Gastroesophageal sphincter (tissue), 4 donors: Measurements from ENCODE around the gene SPSB1. TPM values are rescaled to one million over a fixed set of nuclear protein-coding genes. Genes with fewer than 3 reads are reported as not detected.

ENCODE experiments used
- ATAC-seq: fragments of 150-250 bp; one replicate; pipeline ENCODE4 v1.9.1; 2016; ENCODE audit warnings: mild to moderate bottlenecking, moderate library complexity
- H3K27ac ChIP-seq, 4 donors: fragments of 200-600 bp; sonication (generic) in 3 of 4; 1 replicate in 3 of 4; 2 replicates in 1 of 4; pipeline ENCODE4 v1.5.1; 2016 to 2019
- H3K27me3 ChIP-seq: fragments of 200-600 bp; sonication (generic); one replicate; pipeline ENCODE4 v1.5.1; 2019
- H3K36me3 ChIP-seq, 2 donors: fragments of 200-600 bp; sonication (generic); one replicate each; pipeline ENCODE4 v1.5.1; 2019; ENCODE audit warnings: control low read depth in 1 of 2
- H3K4me1 ChIP-seq, 3 donors: fragments of 200-600 bp; sonication (generic); 1 replicate in 2 of 3; 2 replicates in 1 of 3; pipeline ENCODE4 v1.5.1; 2016 to 2019; ENCODE audit warnings: control low read depth in 2 of 3
- H3K4me3 ChIP-seq, 2 donors: fragments of 200-600 bp; sonication (generic); one replicate each; pipeline ENCODE4 v1.5.1; 2019; ENCODE audit warnings: mild to moderate bottlenecking in 1 of 2, moderate library complexity in 1 of 2
- H3K9me3 ChIP-seq, 3 donors: fragments of 200-600 bp; sonication (generic); one replicate each; pipeline ENCODE4 v1.5.1; 2017 to 2019; ENCODE audit warnings: control low read depth in 2 of 3
- EP300 ChIP-seq: sonication (generic); formaldehyde crosslinking; IDR thresholded peaks from one replicate; pipeline ENCODE4 v1.6.1; 2017; ENCODE audit warnings: antibody characterized with exemption, mild to moderate bottlenecking
- POLR2A ChIP-seq, 2 donors: fragments of 450-650 bp; IDR thresholded peaks; one replicate each; pipeline ENCODE4 v1.6.1; 2017; ENCODE audit warnings: antibody characterized with exemption in 2 of 2, mild to moderate bottlenecking in 2 of 2, moderate library complexity in 1 of 2
- POLR2AphosphoS5 ChIP-seq: sonication (generic); formaldehyde crosslinking; IDR thresholded peaks from one replicate; pipeline ENCODE4 v1.6.1; 2017; ENCODE audit warnings: antibody characterized with exemption
- WGBS, 2 donors: methylation state at CpG; one replicate each; pipeline ENCODE4 v1.1.5; 2018; ENCODE audit warnings: low coverage in 1 of 2; 5-methylcytosine and 5-hydroxymethylcytosine counted together
- total RNA-seq, 4 donors: library from RNA; depleted of rRNA; stranded (reverse); fragments of >200 nt; gene quantifications; one replicate each; pipeline ENCODE4 v1.1.0, GENCODE V29; 2016
- TF ChIP-seq, protein P1 (sequence below), 4 experiments: fragments of 200-600 bp in 2 of 4; fragments of 450-650 bp in 2 of 4; sonication (generic) in 1 of 4; IDR thresholded peaks; one replicate each; pipeline ENCODE4 v1.5.1; 2017 to 2019; ENCODE audit warnings: antibody characterized with exemption in 4 of 4, mild to moderate bottlenecking in 2 of 4, moderate library complexity in 2 of 4

The SPSB1 gene
- total RNA-seq, 4 donors from 2014 or later, result 56.3 to 111 (median 99.5) TPM

DNA sequence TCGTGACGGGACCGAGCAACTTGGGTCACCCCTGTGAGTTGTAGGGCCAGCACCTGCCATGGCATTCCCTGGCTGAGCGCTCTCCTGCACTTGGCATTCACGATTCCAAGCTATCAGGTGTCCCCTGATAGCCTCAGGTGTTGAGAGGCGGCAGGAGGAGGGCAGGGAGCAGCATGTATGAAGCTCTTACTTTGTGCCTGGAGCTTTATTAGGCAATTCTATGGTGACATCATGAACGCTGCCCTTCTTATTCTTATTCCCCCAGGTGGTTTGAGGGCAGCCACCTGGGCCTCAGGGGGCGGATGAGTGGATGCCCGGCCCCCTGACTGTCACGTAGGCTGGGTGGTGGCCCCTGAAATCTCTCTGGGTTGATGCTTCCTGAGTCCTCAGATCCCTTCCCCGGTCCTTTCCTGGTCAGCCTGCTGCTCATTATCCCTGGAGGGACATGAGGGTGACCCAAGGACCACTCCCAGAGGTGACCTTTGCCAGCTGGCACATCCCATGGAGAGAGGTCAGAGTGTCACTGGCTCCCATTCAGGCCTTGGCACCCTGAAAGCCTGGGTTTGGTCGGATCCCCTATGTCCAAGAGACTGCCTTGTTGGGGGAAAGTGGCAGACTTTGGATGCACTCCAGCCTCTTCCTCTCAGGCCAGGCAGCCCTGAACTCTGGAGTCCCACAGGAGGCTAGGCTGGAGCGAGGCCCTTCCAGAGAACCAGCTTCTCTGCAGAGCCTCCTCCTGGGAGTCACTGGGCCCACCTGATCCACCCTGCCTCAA lies 51.9 kb downstream of the SPSB1 start:
- no peaks in the 10 kb centered on the region for H3K27me3 ChIP-seq
- H3K36me3 ChIP-seq, result no peaks in the 10 kb centered on the region
- 86% methylated on average over 1 of the region's 13 CpGs; no CpG with 5 or more reads in 1 of the 2 donors for WGBS, 2 donors
- peaks cover 0 to 90% (median 65%) of the 10 kb centered on the region in 3 donors for H3K4me1 ChIP-seq
- ATAC-seq, result no peak
- TF ChIP-seq POLR2AphosphoS5 (no peak), POLR2A (IDR thresholded peaks at IDR 0.05) (no peak)
- TF ChIP-seq, protein P1, sequence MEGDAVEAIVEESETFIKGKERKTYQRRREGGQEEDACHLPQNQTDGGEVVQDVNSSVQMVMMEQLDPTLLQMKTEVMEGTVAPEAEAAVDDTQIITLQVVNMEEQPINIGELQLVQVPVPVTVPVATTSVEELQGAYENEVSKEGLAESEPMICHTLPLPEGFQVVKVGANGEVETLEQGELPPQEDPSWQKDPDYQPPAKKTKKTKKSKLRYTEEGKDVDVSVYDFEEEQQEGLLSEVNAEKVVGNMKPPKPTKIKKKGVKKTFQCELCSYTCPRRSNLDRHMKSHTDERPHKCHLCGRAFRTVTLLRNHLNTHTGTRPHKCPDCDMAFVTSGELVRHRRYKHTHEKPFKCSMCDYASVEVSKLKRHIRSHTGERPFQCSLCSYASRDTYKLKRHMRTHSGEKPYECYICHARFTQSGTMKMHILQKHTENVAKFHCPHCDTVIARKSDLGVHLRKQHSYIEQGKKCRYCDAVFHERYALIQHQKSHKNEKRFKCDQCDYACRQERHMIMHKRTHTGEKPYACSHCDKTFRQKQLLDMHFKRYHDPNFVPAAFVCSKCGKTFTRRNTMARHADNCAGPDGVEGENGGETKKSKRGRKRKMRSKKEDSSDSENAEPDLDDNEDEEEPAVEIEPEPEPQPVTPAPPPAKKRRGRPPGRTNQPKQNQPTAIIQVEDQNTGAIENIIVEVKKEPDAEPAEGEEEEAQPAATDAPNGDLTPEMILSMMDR (IDR thresholded peaks at IDR 0.05), result no peak
- no peaks in the 10 kb centered on the region for H3K9me3 ChIP-seq
- H3K4me3 ChIP-seq, result no peak overlapping the region
- peak overlapping the region in 3 of 4 donors; percentile 15 to 57 (median 29) for H3K27ac ChIP-seq

DNA sequence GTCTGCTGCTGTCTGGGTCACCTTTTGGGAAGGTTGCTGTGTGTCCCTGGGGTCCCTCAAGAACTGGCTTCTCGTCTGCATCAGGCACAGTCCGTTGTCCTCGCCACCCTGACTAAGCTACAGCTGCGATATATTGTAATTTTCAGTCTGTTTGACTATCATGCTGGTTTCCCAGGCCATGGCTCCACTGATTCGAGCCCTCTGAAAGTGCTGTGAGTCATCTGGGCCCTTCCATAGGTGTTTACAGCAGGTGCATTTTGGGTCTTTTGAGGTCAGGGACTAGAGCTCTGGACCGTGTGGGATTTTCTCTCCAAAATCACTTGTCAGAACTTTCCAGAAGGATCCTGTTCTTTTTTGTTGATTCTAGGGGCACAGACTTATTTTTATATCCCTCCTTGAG lies 52.8 kb downstream of the SPSB1 start:
- 45% methylated on average over 3 of the region's 6 CpGs; no CpG with 5 or more reads in 1 of the 2 donors for WGBS, 2 donors
- no peak overlapping the region for H3K4me3 ChIP-seq
- H3K9me3 ChIP-seq, result no peaks in the 10 kb centered on the region
- H3K36me3 ChIP-seq, result no peaks in the 10 kb centered on the region
- H3K27me3 ChIP-seq, result no peaks in the 10 kb centered on the region
- no peak for ATAC-seq
- TF ChIP-seq, protein P1 (IDR thresholded peaks at IDR 0.05), result no peak
- TF ChIP-seq POLR2A (IDR thresholded peaks at IDR 0.05) (no peak), EP300 (no peak), POLR2AphosphoS5 (no peak)
- H3K4me1 ChIP-seq, result peaks cover 0 to 90% (median 64%) of the 10 kb centered on the region in 3 donors
- peak overlapping the region in 2 of 4 donors; percentile 29 to 57 for H3K27ac ChIP-seq

DNA sequence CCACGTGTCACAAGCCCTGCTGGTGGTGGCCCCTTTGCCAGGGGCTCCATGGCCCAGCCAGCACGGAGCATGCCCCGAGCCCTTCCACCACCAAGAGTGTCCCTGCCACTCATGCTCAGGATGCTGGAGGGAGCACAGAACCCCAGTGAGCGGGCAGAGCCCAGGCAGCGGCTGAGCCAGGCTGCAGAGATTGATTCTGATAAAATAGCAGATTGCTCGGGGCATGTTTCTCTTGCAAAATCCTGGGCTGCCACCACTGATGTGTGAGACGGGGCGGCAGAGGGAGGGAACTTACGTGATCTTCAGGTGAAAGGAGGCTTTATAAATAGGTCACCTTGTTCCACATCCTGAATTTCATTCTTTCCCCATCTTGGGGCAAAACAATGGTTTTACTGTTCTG lies 53.2 kb downstream of the SPSB1 start:
- H3K27ac ChIP-seq, result peak overlapping the region in 1 of 4 donors; percentile 57
- TF ChIP-seq POLR2AphosphoS5 (no peak), EP300 (no peak), POLR2A (IDR thresholded peaks at IDR 0.05) (no peak)
- TF ChIP-seq, protein P1 (IDR thresholded peaks at IDR 0.05), result no peak
- H3K36me3 ChIP-seq, result no peaks in the 10 kb centered on the region
- H3K9me3 ChIP-seq, result no peaks in the 10 kb centered on the region
- 73% methylated on average over 3 of the region's 9 CpGs; no CpG with 5 or more reads in 1 of the 2 donors for WGBS, 2 donors
- no peak for ATAC-seq
- H3K27me3 ChIP-seq, result no peaks in the 10 kb centered on the region
- no peak overlapping the region for H3K4me3 ChIP-seq
- H3K4me1 ChIP-seq, result peaks cover 0 to 90% (median 63%) of the 10 kb centered on the region in 3 donors

DNA sequence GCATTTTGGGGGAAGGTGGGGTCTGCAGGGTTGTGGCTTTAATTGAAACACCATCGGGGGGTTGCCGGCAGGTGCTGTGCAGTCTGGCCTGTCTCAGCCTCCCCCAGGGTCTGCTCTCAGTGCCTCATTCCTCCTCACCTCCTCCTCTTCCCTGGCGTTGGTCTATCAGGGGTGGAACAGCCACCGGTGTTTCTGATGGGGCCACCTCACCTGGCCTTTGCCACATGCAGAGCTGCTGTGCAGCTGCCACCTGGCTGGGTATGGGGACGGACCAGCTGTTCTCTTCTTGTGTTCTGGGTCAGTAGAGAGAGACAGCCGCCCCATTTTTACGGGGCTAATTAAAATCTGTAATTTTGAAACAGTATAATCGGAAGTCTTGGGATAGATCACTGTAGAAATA lies 53.9 kb downstream of the SPSB1 start:
- 84% methylated on average over 3 of the region's 8 CpGs; no CpG with 5 or more reads in 1 of the 2 donors for WGBS, 2 donors
- Histone ChIP-seq H3K4me1 (peaks cover 0 to 90% (median 61%) of the 10 kb centered on the region in 3 donors), H3K36me3 (no peaks in the 10 kb centered on the region), H3K9me3 (no peaks in the 10 kb centered on the region), H3K4me3 (no peak overlapping the region), H3K27ac (peak overlapping the region in 2 of 4 donors; percentile 26 to 57), H3K27me3 (no peaks in the 10 kb centered on the region)
- TF ChIP-seq POLR2A (IDR thresholded peaks at IDR 0.05) (no peak), EP300 (no peak)
- TF ChIP-seq, protein P1 (IDR thresholded peaks at IDR 0.05), result no peak
- no peak for ATAC-seq
